Measurements from ENCODE around the gene SLC16A3. TPM values are rescaled to one million over a fixed set of nuclear protein-coding genes. Genes with fewer than 3 reads are reported as not detected.

The SLC16A3 gene
- polyA plus RNA-seq, 1 experiment: 338 TPM

- TF ChIP-seq CTCF (IDR thresholded peaks at IDR 0.05; ENCODE audit: insufficient read depth, low read depth, low read length): no peak
- ChIA-PET POLR2A (no interaction called here), CTCF (no interaction called here)
- no peak overlapping the region for H3K4me3 ChIP-seq (ENCODE audit: low read depth, low read length)
- no peaks in the 10 kb centered on the region for H3K27me3 ChIP-seq (ENCODE audit: control insufficient read depth, insufficient read depth, low read length)
- peaks cover 13% of the 10 kb centered on the region for H3K36me3 ChIP-seq (ENCODE audit: control insufficient read depth, insufficient read depth, low read length)
- no peak for DNase-seq (ENCODE audit: low read depth)
Observed at GRCh38 chr17:82270651-82271050, 41.8 kb downstream of the SLC16A3 start.

- Histone ChIP-seq H3K4me3 (ENCODE audit: low read depth, low read length) (peak overlapping the region; percentile 97; the same call in 1 of the 2 replicates), H3K27me3 (ENCODE audit: control insufficient read depth, insufficient read depth, low read length) (no peaks in the 10 kb centered on the region), H3K36me3 (ENCODE audit: control insufficient read depth, insufficient read depth, low read length) (peaks cover 10% of the 10 kb centered on the region)
- DNase-seq (ENCODE audit: low read depth): no peak
- TF ChIP-seq CTCF (IDR thresholded peaks at IDR 0.05; ENCODE audit: insufficient read depth, low read depth, low read length): no peak
- POLR2A ChIA-PET: no interaction called here
- CTCF ChIA-PET: no interaction called here
Observed at GRCh38 chr17:82271401-82271800, 42.6 kb downstream of the SLC16A3 start.

GRCh38 chr17:82272495-82273326 lies 43.9 kb downstream of the SLC16A3 start:
- Histone ChIP-seq H3K36me3 (ENCODE audit: control insufficient read depth, insufficient read depth, low read length) (peaks cover 10% of the 10 kb centered on the region), H3K4me3 (ENCODE audit: low read depth, low read length) (peak overlapping the region; percentile 97), H3K27me3 (ENCODE audit: control insufficient read depth, insufficient read depth, low read length) (no peaks in the 10 kb centered on the region)
- CTCF ChIA-PET: no interaction called here
- no peak for TF ChIP-seq CTCF (IDR thresholded peaks at IDR 0.05; ENCODE audit: insufficient read depth, low read depth, low read length)
- DNase-seq (ENCODE audit: low read depth): no peak
- POLR2A ChIA-PET: no interaction called here

GRCh38 chr17:82273327-82274133 lies 44.7 kb downstream of the SLC16A3 start, which contains the start of gene CSNK1D:
Gene CSNK1D, minus strand, starts transcription at chr17:82273700. Its CDS starts 319 bp downstream, at chr17:82273381.
- no peak for DNase-seq (ENCODE audit: low read depth)
- Histone ChIP-seq H3K27me3 (ENCODE audit: control insufficient read depth, insufficient read depth, low read length) (no peaks in the 10 kb centered on the region), H3K4me3 (ENCODE audit: low read depth, low read length) (peak within 1 kb of the TSS; percentile 97), H3K36me3 (ENCODE audit: control insufficient read depth, insufficient read depth, low read length) (peaks cover 10% of the 10 kb centered on the region)
- ChIA-PET POLR2A (interaction anchor here (0.8 kb wide), 1 partner anchor 25 kb away, joined by 3 read pairs; no protein-coding TSS in a partner anchor), CTCF (interaction anchor here (1.0 to 1.1 kb wide), 2 partner anchors 11 to 17 kb away, joined by 3 to 4 read pairs; no protein-coding TSS in a partner anchor)
- TF ChIP-seq CTCF (IDR thresholded peaks at IDR 0.05; ENCODE audit: insufficient read depth, low read depth, low read length): no peak
